ENCODE measurements around the gene NANS.
"Not testable (repeated sequence)": the region's sequence is repeated elsewhere in the genome, so short reads cannot be mapped to it uniquely, and the experiment has no call there.

Gene NANS

GRCh38 chr9:98039607-98040017, 16.9 kb upstream of the NANS start:
- DNase-seq: no peak

- no peak for DNase-seq
These were observed 16.3 kb upstream of the NANS start for GRCh38 chr9:98040212-98040611.

DNA sequence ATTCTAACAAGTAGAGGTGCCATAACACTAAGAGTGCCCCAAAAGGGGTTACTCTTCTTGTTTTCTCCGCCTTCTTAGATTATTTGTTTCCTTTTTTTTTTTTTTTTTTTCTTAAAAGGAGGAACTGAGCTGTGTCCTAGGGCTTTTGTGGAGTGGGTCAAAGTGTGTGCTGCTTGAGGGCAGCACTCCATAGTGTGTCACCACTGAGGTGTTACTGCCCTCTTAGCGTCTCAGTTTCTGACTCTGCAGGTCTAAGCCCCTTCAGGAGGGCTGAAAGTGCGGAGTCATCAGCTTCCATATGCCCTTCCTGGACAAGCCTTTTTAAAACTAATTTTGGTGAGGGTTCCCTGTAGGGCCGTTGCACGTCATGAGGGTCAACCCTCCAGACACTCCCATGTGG, 12.6 kb upstream of the NANS start:
- DNase-seq: no peak

- peak; percentile 84 for DNase-seq
These were observed 11.0 kb upstream of the NANS start for GRCh38 chr9:98045234-98046179.

GRCh38 chr9:98046180-98046543, 10.4 kb upstream of the NANS start:
- no peak for DNase-seq

GRCh38 chr9:98047002-98047401, 9.5 kb upstream of the NANS start:
- DNase-seq: no peak

GRCh38 chr9:98049288-98050072, 7.1 kb upstream of the NANS start:
- DNase-seq: no peak

DNA sequence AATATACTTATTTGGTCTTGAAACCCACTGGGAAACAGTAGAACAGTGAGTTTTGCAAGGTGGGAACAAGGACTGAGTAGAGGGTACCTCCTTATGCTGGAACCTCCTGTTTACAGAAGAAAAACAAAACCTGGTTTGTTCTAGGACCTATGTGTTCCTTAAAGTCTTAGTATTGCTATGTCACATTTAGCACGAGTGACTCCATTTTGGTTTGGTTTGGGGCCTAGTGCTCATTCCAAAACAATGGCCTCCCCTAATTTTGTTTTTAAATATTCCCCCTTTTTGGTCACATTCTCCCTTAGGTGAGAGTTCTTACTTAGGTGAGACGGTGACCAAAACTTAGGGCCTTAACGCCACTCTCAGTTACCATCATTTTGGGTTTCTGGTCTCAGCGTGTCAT, 6.2 kb upstream of the NANS start:
- no peak for DNase-seq

DNA sequence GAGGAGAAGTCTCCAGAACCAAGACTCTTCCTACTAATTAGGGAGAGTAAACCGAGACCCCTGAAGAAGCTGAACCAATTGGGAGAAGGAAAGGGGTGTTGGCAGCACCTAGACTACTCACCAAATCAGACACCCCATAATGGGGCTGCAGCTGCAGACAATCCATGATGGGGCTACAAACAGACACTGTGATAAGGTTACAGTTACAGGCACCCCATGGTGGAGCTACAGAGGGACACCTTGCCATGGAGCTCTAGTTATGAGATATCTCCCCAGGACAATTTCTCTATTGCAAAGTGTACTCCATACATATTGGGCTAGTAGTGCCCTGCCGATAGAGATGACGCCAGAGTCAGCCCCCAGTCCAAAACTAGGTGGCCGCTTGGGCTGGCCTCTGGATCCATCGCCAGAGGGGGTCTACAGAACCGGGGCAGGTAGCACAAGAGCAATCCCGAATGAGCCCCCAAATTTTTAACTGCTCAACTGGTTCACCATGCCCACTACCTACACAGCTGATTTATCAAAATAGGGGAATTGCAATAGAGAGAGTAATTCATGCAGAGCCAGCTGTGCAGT, 2.1 kb upstream of the NANS start:
- no peak for DNase-seq

DNA sequence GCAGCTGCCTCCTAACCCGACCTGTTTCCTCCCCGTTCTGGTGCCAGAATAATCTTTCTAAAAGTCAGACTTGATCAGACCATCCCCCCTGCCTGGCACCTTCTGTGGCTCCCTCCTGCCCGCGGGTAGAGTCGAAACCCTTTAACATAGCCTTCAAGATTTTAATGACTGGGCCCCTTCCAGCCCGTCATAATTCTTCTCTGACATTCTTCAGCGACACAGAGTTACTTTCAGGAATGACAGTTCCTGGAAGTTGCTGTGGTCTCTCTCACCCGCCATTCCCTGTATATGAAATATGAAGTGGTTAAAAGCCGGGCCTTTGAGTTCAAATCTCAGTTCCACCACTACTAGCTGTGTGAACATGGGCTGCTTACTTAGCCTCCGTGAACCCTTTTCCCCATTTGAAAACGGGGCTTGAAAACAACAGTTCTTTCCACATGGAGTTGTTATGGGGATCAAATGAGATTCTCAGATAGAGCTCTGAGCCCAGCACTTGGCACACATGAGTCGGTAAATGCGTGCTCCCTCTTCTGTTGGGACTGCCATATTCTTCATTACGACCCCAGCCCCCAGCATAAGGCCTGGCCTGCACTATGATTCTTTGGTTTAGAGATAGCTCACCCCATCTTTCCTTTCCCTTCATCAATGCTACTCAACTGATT, 737 bp downstream of the NANS start:
- DNase-seq: peak; percentile 22

DNA sequence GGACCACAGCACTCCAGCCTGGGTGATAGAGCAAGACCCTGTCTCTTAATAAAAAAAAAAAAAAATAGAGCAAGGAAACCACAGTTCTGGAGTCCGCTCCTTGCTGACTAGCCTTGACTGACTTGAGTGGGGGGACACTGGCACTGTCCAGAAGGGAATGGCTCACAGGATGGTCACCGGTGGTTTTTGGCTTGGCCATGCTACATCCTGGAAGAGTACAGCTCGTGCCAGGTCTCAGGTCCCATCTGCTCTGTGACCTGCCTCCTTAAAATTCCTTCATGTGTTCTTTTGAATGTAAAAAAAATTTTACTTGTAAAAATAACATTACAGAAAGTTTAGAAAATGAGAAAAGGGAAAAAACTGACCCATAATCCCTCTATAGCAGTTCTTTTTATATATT, 5.6 kb downstream of the NANS start:
- no peak for DNase-seq

GRCh38 chr9:98064623-98065392, 8.3 kb downstream of the NANS start:
- DNase-seq: no peak

- DNase-seq: no peak
These were observed 9.7 kb downstream of the NANS start for GRCh38 chr9:98066235-98066634.

DNA sequence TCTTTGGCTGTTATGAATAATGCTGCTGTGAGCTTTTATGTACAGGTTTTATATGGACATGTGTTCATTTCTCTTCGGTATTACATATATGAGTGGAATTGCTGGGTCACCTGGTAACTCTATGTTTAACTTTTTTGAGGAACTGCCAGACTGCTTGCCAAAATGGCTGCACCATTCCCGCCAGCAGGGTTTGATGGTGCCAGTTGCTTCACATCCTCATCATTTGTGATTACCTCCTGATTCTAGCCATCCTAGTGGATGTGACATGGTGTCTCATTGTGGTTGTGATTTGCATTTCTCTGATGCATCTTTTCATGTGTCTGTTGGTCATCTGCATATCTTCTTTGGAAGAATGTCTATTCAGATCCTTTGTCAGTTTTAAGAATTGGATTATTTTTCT, 10.7 kb downstream of the NANS start:
- no peak for DNase-seq

GRCh38 chr9:98069551-98069950, 13.0 kb downstream of the NANS start:
- DNase-seq: no peak

DNA sequence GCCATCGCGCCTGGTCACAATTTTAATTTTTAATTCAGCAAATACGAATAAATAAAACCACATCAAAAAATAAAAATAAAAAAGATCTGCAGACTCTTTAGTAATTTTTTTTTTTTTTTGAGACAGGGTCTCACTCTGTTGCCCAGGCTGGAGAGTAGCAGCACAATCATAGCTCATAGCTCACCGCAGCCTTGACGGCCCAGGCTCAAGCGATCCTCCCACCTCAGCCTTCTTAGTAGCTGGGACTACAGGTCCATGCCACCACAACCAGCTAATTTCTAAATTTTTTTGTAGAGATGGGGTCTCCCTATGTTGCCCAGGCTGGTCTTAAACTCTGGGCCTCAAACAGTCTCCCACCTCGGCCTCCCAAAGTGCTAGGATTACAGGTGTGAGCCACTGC, 14.2 kb downstream of the NANS start:
- no peak for DNase-seq

GRCh38 chr9:98071737-98072136, 15.2 kb downstream of the NANS start:
- no peak for DNase-seq

DNA sequence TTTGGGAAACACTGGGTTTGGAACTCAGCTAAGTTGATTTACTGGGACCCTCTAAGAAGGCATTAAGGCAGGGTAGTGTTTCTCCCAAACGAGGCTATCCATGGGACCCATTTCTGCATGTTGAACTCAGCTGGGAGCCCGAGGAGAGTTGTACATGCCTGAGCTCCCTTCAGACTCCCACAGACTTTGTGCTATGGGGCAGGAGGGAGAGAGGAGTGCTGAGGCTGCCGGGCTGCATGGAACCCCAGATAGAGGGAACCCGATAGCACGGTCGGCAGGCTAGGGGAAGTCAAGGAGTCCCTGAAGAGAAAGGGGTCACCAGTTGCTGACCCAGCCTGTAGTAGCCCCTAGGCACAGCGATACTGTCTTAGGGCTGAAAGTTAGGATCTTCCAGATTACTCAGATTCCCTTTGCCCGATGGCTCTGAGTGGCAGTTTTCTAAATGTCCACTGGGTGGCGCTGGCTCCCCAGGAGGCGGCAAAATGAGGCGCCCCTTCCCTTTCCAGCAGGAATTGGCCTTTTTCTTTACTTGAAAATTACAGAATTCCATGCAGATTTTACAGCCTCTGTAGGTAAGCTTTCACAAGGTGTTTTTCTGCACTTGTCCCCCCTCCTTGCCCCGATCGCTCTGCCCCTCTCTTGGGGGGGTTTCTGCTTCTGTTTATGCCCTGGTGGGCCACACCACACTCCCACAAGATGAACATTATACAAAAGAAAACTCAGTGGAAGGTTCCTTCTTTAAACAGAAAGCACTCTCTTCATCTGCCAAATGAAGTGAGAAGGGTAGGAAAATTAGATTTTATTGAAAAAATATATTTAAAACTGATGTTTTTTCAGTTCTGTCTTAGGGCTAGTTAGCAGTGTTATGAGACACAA, 17.8 kb downstream of the NANS start:
- DNase-seq: peak; percentile 47

GRCh38 chr9:98075332-98075805, 18.8 kb downstream of the NANS start:
- no peak for DNase-seq

DNA sequence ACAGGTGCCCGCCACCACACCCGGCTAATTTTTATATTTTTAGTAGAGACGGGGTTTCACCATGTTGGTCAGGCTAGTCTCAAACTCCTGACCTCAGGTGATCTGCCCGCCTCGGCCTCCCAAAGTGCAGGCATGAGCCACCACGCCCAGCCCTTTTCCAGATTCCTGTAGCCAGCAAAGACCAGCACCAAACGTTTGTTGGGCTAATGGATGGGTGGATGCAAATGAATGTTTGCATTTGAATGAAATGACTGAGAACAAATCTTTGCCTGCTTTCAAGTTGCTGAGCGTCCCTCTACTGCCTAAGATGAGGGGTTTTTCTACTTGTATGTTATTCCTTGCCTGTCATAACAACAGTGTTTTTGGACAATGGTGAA, 20.0 kb downstream of the NANS start:
- not testable (repeated sequence) for DNase-seq

DNA sequence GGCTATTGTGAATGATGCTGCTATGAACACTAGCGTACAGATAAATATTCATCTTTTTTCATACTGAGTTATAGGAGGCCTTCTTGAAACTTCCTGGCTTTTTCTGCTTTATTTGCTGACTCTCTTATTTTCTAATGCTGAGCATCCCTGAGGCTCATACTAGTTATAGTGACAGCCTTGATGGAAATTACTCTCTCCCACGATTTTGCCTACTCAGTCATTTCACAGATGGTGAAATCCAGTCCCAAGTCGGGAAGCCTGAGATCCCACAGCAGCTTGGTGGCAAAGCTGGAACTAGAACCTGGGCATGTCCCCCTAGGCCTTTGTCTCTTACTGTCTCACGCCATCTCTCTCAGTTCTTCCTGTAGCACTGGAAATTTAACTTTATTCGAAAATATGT, 22.4 kb downstream of the NANS start:
- DNase-seq: no peak
